Measurements from ENCODE around the gene ACSM3.
"Not testable (repeated sequence)": the region's sequence is repeated elsewhere in the genome, so short reads cannot be mapped to it uniquely, and the experiment has no call there.

Gene ACSM3

DNA sequence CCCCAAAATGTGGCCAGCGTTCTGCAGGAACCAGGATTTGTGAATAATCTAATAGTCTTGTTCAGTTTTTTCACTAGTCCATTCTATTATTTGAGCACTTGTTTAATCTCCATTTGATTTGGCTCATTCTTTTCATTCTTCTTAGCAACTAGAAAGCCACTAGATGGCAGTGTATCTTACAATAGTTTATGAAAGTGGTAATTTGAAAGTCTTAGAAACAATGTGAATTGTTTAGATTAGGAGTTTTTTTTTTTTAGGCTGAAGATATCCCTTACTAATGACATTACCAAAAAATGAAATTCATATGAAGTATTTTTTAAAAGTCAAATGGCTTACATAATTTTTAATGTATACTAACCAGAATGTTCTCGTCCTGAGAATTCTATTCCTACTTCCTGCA, 35.8 kb downstream of the ACSM3 start:
- no peak overlapping the region for H3K4me3 ChIP-seq
- intact Hi-C loops (cut with DNase I; ENCODE audit: low total_unique reads), result no loop called here
- no peak overlapping the region for H3K27ac ChIP-seq
- H3K4me1 ChIP-seq, result no peaks in the 10 kb centered on the region
- no peaks in the 10 kb centered on the region for H3K9me3 ChIP-seq
- peaks cover 5 to 23% (median 9%) of the 10 kb centered on the region in 3 donors for H3K36me3 ChIP-seq
- no peaks in the 10 kb centered on the region for H3K27me3 ChIP-seq
- TF ChIP-seq, protein P1, sequence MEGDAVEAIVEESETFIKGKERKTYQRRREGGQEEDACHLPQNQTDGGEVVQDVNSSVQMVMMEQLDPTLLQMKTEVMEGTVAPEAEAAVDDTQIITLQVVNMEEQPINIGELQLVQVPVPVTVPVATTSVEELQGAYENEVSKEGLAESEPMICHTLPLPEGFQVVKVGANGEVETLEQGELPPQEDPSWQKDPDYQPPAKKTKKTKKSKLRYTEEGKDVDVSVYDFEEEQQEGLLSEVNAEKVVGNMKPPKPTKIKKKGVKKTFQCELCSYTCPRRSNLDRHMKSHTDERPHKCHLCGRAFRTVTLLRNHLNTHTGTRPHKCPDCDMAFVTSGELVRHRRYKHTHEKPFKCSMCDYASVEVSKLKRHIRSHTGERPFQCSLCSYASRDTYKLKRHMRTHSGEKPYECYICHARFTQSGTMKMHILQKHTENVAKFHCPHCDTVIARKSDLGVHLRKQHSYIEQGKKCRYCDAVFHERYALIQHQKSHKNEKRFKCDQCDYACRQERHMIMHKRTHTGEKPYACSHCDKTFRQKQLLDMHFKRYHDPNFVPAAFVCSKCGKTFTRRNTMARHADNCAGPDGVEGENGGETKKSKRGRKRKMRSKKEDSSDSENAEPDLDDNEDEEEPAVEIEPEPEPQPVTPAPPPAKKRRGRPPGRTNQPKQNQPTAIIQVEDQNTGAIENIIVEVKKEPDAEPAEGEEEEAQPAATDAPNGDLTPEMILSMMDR (IDR thresholded peaks at IDR 0.05), result peak; percentile 56 to 59
- no peak for DNase-seq

DNA sequence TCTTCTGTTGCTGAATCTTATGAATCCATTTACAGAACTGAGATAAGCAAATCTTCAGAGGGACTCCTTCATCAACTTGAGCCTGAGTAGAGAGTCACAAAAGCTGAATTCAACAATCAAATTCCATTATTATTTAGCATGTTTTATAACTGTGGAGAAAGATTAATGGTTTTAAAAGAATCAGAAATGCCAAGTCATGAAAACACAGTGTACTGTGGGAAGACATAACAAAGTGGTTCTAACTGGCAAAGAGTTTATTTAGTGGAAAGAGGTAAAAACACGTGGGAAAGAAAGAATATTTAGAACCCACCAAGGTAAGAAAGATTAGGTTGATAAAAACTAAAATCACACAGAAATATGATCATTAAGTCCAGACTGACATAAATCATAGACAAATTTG, 37.5 kb downstream of the ACSM3 start:
- H3K27ac ChIP-seq, result no peak overlapping the region
- no peaks in the 10 kb centered on the region for H3K9me3 ChIP-seq
- intact Hi-C loops (cut with DNase I; ENCODE audit: low total_unique reads), result loop anchor here (5.0 kb wide), 1 partner anchor 281 kb away; no protein-coding TSS in a partner anchor
- H3K4me3 ChIP-seq, result no peak overlapping the region
- TF ChIP-seq, protein P1 (IDR thresholded peaks at IDR 0.05), result no peak
- H3K36me3 ChIP-seq, result peaks cover 5 to 23% (median 9%) of the 10 kb centered on the region in 3 donors
- no peak for DNase-seq
- no peaks in the 10 kb centered on the region for H3K27me3 ChIP-seq
- peaks cover 0 to 10% (median 5%) of the 10 kb centered on the region in 4 donors for H3K4me1 ChIP-seq

DNA sequence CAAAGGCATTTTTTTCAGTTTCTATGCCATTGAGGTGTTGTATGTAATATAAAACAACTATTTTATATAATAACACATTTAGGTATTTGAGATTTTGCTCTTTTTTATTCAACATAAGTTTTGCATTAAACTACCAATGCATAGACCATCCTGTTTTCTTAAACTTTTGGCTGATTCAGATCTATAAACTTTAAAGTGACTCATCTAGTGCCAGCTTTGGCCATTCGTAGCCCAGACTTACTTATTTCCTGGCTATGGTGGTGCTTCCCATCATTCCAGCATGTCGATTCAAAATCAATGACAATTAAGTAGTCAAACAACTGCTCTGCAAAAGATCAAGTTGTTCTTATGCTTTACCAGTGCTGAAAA, 39.4 kb downstream of the ACSM3 start:
- H3K9me3 ChIP-seq, result no peaks in the 10 kb centered on the region
- peaks cover 0 to 19% (median 8%) of the 10 kb centered on the region in 4 donors for H3K4me1 ChIP-seq
- intact Hi-C loops (cut with DNase I; ENCODE audit: low total_unique reads), result loop anchor here (5.0 kb wide), 1 partner anchor 279 kb away; no protein-coding TSS in a partner anchor
- TF ChIP-seq, protein P1 (IDR thresholded peaks at IDR 0.05), result no peak
- no peaks in the 10 kb centered on the region for H3K27me3 ChIP-seq
- H3K27ac ChIP-seq, result no peak overlapping the region
- H3K4me3 ChIP-seq, result no peak overlapping the region
- no peak for DNase-seq
- H3K36me3 ChIP-seq, result peaks cover 0 to 16% (median under 1%) of the 10 kb centered on the region in 3 donors

DNA sequence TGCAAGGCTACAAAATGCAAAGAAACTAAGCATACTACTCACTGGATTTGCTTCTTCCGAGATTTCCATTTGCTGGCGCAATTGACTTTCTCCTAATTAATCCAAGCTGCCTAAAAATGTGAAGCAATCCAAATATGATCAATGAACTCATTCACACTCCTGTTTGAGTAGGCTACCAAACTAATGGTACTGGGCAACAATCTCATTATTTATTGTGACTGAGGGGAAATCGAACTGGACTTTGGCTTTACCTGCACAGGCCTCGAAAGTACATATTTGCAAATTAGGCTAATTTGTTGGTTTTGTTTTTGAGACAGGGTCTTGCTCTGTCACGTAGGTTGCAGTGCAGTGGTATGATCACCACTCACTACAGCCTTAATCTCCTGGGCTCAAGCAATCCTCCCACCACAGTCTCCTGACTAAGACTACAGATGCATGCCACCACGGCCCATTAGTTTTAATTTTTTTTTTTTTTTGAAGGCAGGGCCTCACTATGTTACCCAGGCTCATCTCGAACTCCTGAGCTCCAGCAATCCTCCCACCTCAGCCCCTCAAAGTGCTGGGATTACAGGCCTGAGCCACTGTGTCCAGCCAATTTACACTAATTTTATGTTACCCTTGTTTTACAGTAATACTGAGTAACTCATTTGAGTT, 39.9 kb downstream of the ACSM3 start:
- Histone ChIP-seq H3K27me3 (no peaks in the 10 kb centered on the region), H3K4me1 (peaks cover 0 to 19% (median 8%) of the 10 kb centered on the region in 4 donors), H3K36me3 (peaks cover 0 to 11% (median 0%) of the 10 kb centered on the region in 3 donors), H3K9me3 (no peaks in the 10 kb centered on the region), H3K27ac (no peak overlapping the region), H3K4me3 (no peak overlapping the region)
- intact Hi-C loops (cut with DNase I; ENCODE audit: low total_unique reads), result loop anchor here (5.0 kb wide), 1 partner anchor 279 kb away; no protein-coding TSS in a partner anchor
- TF ChIP-seq, protein P1 (IDR thresholded peaks at IDR 0.05), result no peak
- no peak for DNase-seq

DNA sequence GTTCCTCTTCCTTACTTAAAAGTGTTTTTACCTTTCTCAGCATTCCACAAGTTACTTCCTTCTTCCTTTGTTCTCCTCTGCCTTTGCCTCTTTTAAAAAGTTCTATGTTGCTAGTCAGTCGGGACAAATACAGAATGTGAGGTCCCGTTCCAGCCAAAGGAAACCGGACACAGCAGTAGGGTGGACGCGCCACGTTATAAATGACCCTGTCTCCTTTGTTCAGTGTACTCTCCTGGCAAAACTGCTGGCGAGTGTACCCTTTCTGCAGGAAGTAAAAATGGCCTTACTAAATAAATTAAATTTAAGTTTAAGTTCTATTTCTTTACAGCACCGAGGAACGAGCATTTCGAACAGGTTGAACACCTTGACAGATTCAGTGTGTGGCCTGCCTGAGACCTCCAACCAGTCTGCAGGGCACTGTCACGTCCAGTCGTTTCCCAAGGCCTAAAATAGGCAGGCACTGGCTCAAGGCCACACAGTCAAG, 41.9 kb downstream of the ACSM3 start:
- Histone ChIP-seq H3K4me1 (peaks cover 0 to 19% (median 8%) of the 10 kb centered on the region in 4 donors), H3K27ac (peak overlapping the region; percentile 80 to 88), H3K4me3 (peak overlapping the region; percentile 66 to 68)
- H3K27me3 ChIP-seq; H3K36me3 ChIP-seq; DNase-seq; H3K9me3 ChIP-seq; intact Hi-C loops (cut with DNase I; ENCODE audit: low total_unique reads): not testable (repeated sequence)

Data from tibial artery (tissue), 4 donors.